Loucy (cell line): Measurements from ENCODE around the gene BRD1.

ENCODE experiments used
- H2AFZ ChIP-seq: fragments of 200-600 bp; sonication (generic); 2 replicates; pipeline ENCODE4 v1.6.0; 2016; ENCODE audit warnings: antibody characterized with exemption, mild to moderate bottlenecking, low read length, moderate library complexity
- H3F3A ChIP-seq: fragments of 200-600 bp; 2 replicates; pipeline ENCODE4 v1.6.0; 2016; ENCODE audit warnings: antibody characterized with exemption, low read depth, mild to moderate bottlenecking
- H3K27me3 ChIP-seq: fragments of 200-600 bp; sonication (generic); 2 replicates; pipeline ENCODE4 v1.6.1; 2014; ENCODE audit warnings: low read length, mild to moderate bottlenecking; ENCODE audit not compliant: insufficient read depth, poor library complexity, severe bottlenecking
- H3K36me3 ChIP-seq: fragments of 200-600 bp; sonication (generic); 2 replicates; pipeline ENCODE4 v1.6.1; 2016; ENCODE audit warnings: low read length; ENCODE audit not compliant: insufficient read depth
- H3K4me1 ChIP-seq: fragments of 200-600 bp; sonication (generic); 2 replicates; pipeline ENCODE4 v1.5.1; 2014; ENCODE audit warnings: low read length, mild to moderate bottlenecking; ENCODE audit not compliant: insufficient read depth, poor library complexity, severe bottlenecking
- H3K4me2 ChIP-seq: fragments of 200-600 bp; sonication (generic); 2 replicates; pipeline ENCODE4 v1.6.0; 2014; ENCODE audit warnings: antibody characterized with exemption, low read length, low read depth, mild to moderate bottlenecking; ENCODE audit not compliant: poor library complexity, severe bottlenecking
- H3K4me3 ChIP-seq: fragments of 200-600 bp; sonication (generic); 2 replicates; pipeline ENCODE4 v1.5.1; 2014; ENCODE audit warnings: low read length, mild to moderate bottlenecking, mixed read lengths; ENCODE audit not compliant: poor library complexity, severe bottlenecking
- H3K79me2 ChIP-seq: fragments of 200-600 bp; sonication (generic); 2 replicates; pipeline ENCODE4 v1.6.1; 2014; ENCODE audit warnings: low read length; ENCODE audit not compliant: insufficient read depth
- H3K9ac ChIP-seq: fragments of 200-600 bp; sonication (generic); 2 replicates; pipeline ENCODE4 v1.6.0; 2014; ENCODE audit warnings: mild to moderate bottlenecking, low read depth, low read length, moderate library complexity; ENCODE audit not compliant: poor library complexity, severe bottlenecking
- H3K9me2 ChIP-seq: fragments of 200-600 bp; sonication (generic); replicated peaks from 2 replicates; pipeline ENCODE4 v1.6.1; 2016; ENCODE audit warnings: low read depth, low read length, mixed read lengths
- H3K9me3 ChIP-seq: fragments of 200-600 bp; sonication (generic); 2 replicates; pipeline ENCODE4 v1.6.1; 2014; ENCODE audit warnings: mild to moderate bottlenecking, antibody characterized with exemption, low read length, low read depth; ENCODE audit not compliant: insufficient read depth
- H4K20me1 ChIP-seq: fragments of 200-600 bp; sonication (generic); 2 replicates; pipeline ENCODE4 v1.6.0; 2014; ENCODE audit warnings: antibody characterized with exemption, low read length, mild to moderate bottlenecking; ENCODE audit not compliant: insufficient read depth, poor library complexity, severe bottlenecking
- EZH2phosphoT487 ChIP-seq: fragments of 200-600 bp; IDR thresholded peaks from 2 replicates; pipeline ENCODE4 v1.6.1; 2018; ENCODE audit warnings: antibody characterized with exemption, mild to moderate bottlenecking, moderate library complexity, borderline replicate concordance
- TF ChIP-seq, protein P1 (sequence below): fragments of 200-600 bp; sonication (generic); conservative IDR thresholded peaks from 2 replicates; pipeline ENCODE4 v1.5.1; 2014; ENCODE audit warnings: mild to moderate bottlenecking, antibody characterized with exemption, low read length

BRD1 gene

DNA sequence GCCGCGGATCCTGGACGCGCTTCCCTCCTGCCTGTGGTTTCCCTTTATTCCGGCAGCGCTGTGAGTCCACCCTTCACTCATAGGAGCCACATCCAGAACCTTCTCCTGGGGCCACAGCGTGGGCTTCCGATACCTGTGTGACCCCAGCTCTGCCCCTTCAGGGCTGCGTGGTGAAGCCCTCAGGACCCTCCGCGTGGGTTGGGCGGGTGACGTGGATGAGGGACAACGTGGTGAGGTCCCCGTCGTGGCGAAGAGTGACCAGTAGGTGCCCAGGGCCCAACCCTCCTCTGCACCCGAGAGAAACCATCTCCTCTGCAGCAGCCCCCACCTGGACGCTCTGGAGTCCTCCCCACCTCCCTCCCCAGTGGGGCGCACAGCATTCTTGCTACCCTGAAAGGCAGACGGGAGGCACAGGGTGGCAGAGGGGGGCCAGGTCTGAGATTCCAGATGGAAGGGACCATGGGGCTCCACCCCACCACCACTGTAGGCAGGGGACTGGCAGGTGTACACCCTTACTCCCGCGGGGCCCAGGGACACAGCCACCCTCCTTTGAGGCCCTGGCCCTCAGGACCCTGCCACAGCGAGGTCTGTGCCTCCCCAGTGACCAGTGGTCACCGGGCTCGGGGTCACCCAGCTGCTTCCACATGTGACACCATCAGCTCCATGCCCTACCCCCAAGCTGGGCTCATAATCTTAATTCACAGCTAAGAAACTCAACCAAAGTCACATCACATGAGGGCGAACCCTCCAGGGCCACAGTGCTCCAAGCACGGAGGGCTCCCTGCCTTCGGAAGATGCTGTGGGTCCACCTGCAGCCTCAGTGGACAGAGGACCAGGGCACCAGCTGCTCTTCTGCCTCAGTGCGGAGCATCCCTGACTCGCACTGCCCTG is 22.6 kb upstream of the BRD1 start:
- peak overlapping the region; percentile 86 for H3K4me2 ChIP-seq
- H4K20me1 ChIP-seq, result peaks cover 11% of the 10 kb centered on the region
- H3K79me2 ChIP-seq, result peaks cover 30% of the 10 kb centered on the region
- H3K36me3 ChIP-seq, result no peaks in the 10 kb centered on the region
- H2AFZ ChIP-seq, result no peak overlapping the region
- peaks cover 51% of the 10 kb centered on the region for H3K4me1 ChIP-seq
- peaks cover 9% of the 10 kb centered on the region for H3F3A ChIP-seq
- TF ChIP-seq, protein P1, sequence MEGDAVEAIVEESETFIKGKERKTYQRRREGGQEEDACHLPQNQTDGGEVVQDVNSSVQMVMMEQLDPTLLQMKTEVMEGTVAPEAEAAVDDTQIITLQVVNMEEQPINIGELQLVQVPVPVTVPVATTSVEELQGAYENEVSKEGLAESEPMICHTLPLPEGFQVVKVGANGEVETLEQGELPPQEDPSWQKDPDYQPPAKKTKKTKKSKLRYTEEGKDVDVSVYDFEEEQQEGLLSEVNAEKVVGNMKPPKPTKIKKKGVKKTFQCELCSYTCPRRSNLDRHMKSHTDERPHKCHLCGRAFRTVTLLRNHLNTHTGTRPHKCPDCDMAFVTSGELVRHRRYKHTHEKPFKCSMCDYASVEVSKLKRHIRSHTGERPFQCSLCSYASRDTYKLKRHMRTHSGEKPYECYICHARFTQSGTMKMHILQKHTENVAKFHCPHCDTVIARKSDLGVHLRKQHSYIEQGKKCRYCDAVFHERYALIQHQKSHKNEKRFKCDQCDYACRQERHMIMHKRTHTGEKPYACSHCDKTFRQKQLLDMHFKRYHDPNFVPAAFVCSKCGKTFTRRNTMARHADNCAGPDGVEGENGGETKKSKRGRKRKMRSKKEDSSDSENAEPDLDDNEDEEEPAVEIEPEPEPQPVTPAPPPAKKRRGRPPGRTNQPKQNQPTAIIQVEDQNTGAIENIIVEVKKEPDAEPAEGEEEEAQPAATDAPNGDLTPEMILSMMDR, result no peak
- TF ChIP-seq EZH2phosphoT487, result no peak
- H3K27me3 ChIP-seq, result no peaks in the 10 kb centered on the region
- peak overlapping the region; percentile 98 for H3K9ac ChIP-seq
- H3K9me2 ChIP-seq, result no peaks in the 10 kb centered on the region
- no peaks in the 10 kb centered on the region for H3K9me3 ChIP-seq
- H3K4me3 ChIP-seq, result no peak overlapping the region

DNA sequence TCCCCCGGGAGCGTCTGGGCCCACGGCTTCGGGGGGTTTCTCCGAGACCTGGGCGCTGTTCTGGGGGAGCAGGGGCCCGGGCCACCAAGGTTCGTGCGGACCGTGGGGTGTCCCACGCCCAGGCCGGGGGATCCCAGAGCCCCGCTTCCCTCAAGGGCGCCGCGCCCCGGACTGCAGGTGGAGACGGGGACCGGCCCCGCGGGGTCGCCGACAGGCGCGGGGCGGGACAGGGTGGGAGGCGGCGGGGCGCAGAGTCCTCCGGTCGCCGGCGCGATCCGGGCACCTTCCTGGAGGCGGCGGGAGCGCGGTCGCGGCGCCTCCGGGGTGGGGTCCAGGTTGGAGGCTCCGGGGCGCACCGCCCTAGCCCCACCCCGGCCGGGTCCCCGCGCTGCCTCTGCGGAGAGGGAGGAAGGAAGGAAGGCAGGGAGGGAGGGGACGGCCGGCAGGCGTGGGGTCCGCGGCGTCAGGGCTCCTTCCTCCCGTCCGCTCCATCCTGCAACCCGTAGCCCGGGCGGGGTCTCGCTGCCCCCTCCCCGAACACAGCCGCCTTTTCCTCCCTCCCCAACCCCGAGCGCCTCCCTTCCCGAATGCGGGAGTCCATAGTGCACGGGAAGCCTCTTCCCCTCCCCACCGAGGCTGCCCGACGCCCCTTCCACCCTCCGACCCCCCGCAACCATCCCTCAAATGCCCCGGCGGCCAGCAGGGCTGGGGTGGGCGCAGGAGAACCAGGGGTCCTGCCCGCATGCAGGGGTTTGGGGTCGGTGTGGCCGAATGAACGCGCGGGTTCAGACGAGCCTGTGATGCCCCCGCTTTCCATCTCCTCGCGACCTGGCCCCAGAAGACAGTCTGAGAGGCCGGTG is 21.7 kb upstream of the BRD1 start:
- Histone ChIP-seq H3F3A (peaks cover 9% of the 10 kb centered on the region), H2AFZ (no peak overlapping the region), H3K4me2 (no peak overlapping the region), H3K9me2 (no peaks in the 10 kb centered on the region), H3K36me3 (no peaks in the 10 kb centered on the region), H4K20me1 (peaks cover 2% of the 10 kb centered on the region), H3K4me3 (no peak overlapping the region), H3K27me3 (no peaks in the 10 kb centered on the region), H3K4me1 (peaks cover 44% of the 10 kb centered on the region), H3K9ac (no peak overlapping the region), H3K79me2 (peaks cover 21% of the 10 kb centered on the region), H3K9me3 (no peaks in the 10 kb centered on the region)
- TF ChIP-seq EZH2phosphoT487, result no peak
- TF ChIP-seq, protein P1, result no peak

DNA sequence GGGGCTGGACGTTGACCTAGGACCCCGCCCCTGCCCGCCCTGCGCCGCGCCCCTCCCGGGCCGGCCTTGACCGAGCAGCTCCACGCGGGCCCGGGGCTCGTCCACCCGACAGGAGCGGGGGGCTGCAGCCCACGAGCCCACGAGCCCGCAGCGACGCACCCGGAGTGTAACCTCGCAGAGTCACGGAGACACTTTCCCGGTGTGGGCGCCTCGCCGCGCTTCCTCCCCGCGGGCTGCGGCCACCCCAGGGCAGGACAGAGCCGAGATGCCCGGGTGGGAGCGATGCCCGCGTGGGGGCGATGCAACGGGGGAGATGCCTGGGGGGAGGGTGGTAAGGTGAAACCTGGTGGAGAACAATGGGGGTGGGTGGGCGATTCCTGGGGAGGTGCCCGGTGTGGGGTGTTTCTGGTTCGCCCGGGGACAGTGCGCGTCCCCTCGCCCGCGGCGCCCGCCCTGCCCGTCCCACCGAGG is 21.1 kb upstream of the BRD1 start:
- Histone ChIP-seq H3K4me2 (no peak overlapping the region), H3K9me2 (no peaks in the 10 kb centered on the region), H3F3A (peaks cover 9% of the 10 kb centered on the region), H3K9ac (no peak overlapping the region), H3K9me3 (no peaks in the 10 kb centered on the region), H3K36me3 (no peaks in the 10 kb centered on the region), H4K20me1 (no peaks in the 10 kb centered on the region), H3K79me2 (peaks cover 17% of the 10 kb centered on the region; the same call in 1 of the 2 replicates), H3K4me3 (no peak overlapping the region), H3K4me1 (peaks cover 44% of the 10 kb centered on the region), H2AFZ (no peak overlapping the region), H3K27me3 (no peaks in the 10 kb centered on the region)
- TF ChIP-seq, protein P1, result no peak
- TF ChIP-seq EZH2phosphoT487, result no peak
